Caco-2 (cell line): Measurements from ENCODE around the gene IRX4. TPM values are rescaled to one million over a fixed set of nuclear protein-coding genes. Genes with fewer than 3 reads are reported as not detected.
A peak's percentile ranks its signal among the peaks of the same experiment; 100 is the strongest.

Experiments used
- BruUV-seq: library from RNA; stranded (reverse); fragments of 400-500 nt; replicated peaks from 2 replicates; lab custom pipeline; 2021; lab: Mats Ljungman, UMichigan
- CTCF ChIA-PET: fragments of 300-600 bp; sonication (Branson Sonifier 250); formaldehyde crosslinking; loops from one replicate; lab custom pipeline; 2022; ENCODE audit warnings: antibody characterized with exemption; lab: Charles Lee
- POLR2A ChIA-PET: fragments of 300-600 bp; sonication (Branson Sonifier 250); formaldehyde crosslinking; loops from one replicate; lab custom pipeline; 2022; ENCODE audit warnings: antibody characterized with exemption; lab: Charles Lee
- DNase-seq, 2 experiments: peaks; one replicate each; pipeline versions ENCODE4 v3.0.0 to v3.0.0-alpha.2; 2020 to 2022
- H3K27me3 ChIP-seq: replicated peaks from 2 replicates; pipeline ENCODE4 v1.6.0; 2011; ENCODE audit warnings: low read length; ENCODE audit not compliant: control insufficient read depth, insufficient read depth
- H3K36me3 ChIP-seq: 2 replicates; pipeline ENCODE4 v1.5.1; 2011; ENCODE audit warnings: low read length; ENCODE audit not compliant: control insufficient read depth, insufficient read depth
- H3K4me1 ChIP-seq: fragments of 250-450 bp; sonication (Bioruptor Pico); 2 replicates; pipeline ENCODE4 v1.5.1; 2020; ENCODE audit warnings: mild to moderate bottlenecking
- H3K4me3 ChIP-seq: 2 replicates; pipeline ENCODE4 v1.5.1; 2011; ENCODE audit warnings: low read depth, mild to moderate bottlenecking, control low read depth, low read length
- H3K9me3 ChIP-seq: fragments of 250-450 bp; sonication (Bioruptor Pico); 2 replicates; pipeline ENCODE4 v1.5.1; 2020; ENCODE audit warnings: mild to moderate bottlenecking, moderate library complexity
- H3K27ac Mint-ChIP-seq: one replicate; pipeline ENCODE4 v1.8.0; 2022; ENCODE audit warnings: mixed read lengths; ENCODE audit not compliant: unreplicated experiment
- H3K27me3 Mint-ChIP-seq: one replicate; pipeline ENCODE4 v1.8.0; 2022; ENCODE audit warnings: mixed read lengths; ENCODE audit not compliant: insufficient read depth, unreplicated experiment
- H3K36me3 Mint-ChIP-seq: one replicate; pipeline ENCODE4 v1.8.0; 2022; ENCODE audit warnings: mild to moderate bottlenecking, mixed read lengths; ENCODE audit not compliant: insufficient read depth, unreplicated experiment
- H3K4me1 Mint-ChIP-seq: one replicate; pipeline ENCODE4 v1.8.0; 2022; ENCODE audit warnings: low read depth, mixed read lengths; ENCODE audit not compliant: unreplicated experiment
- H3K4me3 Mint-ChIP-seq: one replicate; pipeline ENCODE4 v1.8.0; 2022; ENCODE audit warnings: mild to moderate bottlenecking, moderate library complexity, mixed read lengths; ENCODE audit not compliant: unreplicated experiment
- H3K9me3 Mint-ChIP-seq: one replicate; pipeline ENCODE4 v1.8.0; 2022; ENCODE audit warnings: mixed read lengths; ENCODE audit not compliant: unreplicated experiment
- intact Hi-C: fragments of 100-400 bp; cut with micrococcal nuclease; formaldehyde crosslinking; loops from one replicate; pipeline ENCODE4 v1.10.0; 2022; ENCODE audit not compliant: unreplicated experiment
- total RNA-seq: library from RNA; stranded (reverse); gene quantifications from 2 replicates; pipeline ENCODE4 v1.2.3, GENCODE V29; 2022
- TF ChIP-seq, protein P1 (sequence below), 2 experiments: fragments of 200-600 bp in 1 of 2; IDR thresholded peaks; 1 replicate in 1 of 2; 2 replicates in 1 of 2; pipeline versions ENCODE4 v1.5.1 to v1.8.0; 2011 to 2022; ENCODE audit warnings: antibody characterized with exemption in 1 of 2, control low read depth in 1 of 2, inconsistent platforms in 1 of 2, low read depth in 1 of 2, low read length in 1 of 2, mild to moderate bottlenecking in 1 of 2, moderate library complexity in 1 of 2; ENCODE audit not compliant: insufficient read depth in 1 of 2, severe bottlenecking in 1 of 2, unreplicated experiment in 1 of 2

IRX4 gene
- total RNA-seq, 1 experiment from 2014 or later, result not detected

DNA sequence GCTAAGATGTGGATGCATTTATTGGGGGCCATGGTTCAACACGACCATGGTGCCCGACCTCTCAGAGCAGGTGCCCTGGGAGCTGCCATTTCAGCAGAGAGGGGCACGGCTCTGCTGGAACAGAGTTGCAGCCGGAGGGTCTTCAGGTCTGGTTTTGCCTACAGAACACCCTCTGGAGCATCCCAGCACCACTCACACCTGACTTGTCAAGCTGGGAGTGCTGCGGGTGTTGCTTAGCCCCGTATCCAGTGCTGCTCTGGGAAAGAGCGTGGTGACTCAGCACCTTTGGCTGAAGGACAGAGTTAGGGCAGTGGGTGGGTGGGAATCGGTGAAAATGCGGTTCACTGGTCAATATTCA is 36.5 kb upstream of the IRX4 start:
- no peak overlapping the region for H3K27ac Mint-ChIP-seq
- TF ChIP-seq, protein P1, sequence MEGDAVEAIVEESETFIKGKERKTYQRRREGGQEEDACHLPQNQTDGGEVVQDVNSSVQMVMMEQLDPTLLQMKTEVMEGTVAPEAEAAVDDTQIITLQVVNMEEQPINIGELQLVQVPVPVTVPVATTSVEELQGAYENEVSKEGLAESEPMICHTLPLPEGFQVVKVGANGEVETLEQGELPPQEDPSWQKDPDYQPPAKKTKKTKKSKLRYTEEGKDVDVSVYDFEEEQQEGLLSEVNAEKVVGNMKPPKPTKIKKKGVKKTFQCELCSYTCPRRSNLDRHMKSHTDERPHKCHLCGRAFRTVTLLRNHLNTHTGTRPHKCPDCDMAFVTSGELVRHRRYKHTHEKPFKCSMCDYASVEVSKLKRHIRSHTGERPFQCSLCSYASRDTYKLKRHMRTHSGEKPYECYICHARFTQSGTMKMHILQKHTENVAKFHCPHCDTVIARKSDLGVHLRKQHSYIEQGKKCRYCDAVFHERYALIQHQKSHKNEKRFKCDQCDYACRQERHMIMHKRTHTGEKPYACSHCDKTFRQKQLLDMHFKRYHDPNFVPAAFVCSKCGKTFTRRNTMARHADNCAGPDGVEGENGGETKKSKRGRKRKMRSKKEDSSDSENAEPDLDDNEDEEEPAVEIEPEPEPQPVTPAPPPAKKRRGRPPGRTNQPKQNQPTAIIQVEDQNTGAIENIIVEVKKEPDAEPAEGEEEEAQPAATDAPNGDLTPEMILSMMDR (IDR thresholded peaks at IDR 0.05; ENCODE audit: insufficient read depth in 1 of 2, low read depth in 1 of 2, low read length in 1 of 2, severe bottlenecking in 1 of 2, unreplicated experiment in 1 of 2), result no peak
- no peaks in the 10 kb centered on the region for H3K36me3 Mint-ChIP-seq
- Histone ChIP-seq H3K27me3 (no peaks in the 10 kb centered on the region), H3K9me3 (no peaks in the 10 kb centered on the region), H3K36me3 (no peaks in the 10 kb centered on the region), H3K4me1 (no peaks in the 10 kb centered on the region), H3K4me3 (no peak overlapping the region)
- no TSS peak for BruUV-seq
- H3K9me3 Mint-ChIP-seq, result no peaks in the 10 kb centered on the region
- H3K4me3 Mint-ChIP-seq, result no peak overlapping the region
- DNase-seq, result peak in 1 of 2 experiments; percentile 12
- H3K4me1 Mint-ChIP-seq, result no peaks in the 10 kb centered on the region
- ChIA-PET CTCF (no interaction called here), POLR2A (no interaction called here)
- intact Hi-C loops, result no loop called here
- peaks cover 5% of the 10 kb centered on the region for H3K27me3 Mint-ChIP-seq

GRCh38 chr5:1918488-1919208 is 35.9 kb upstream of the IRX4 start:
- no peaks in the 10 kb centered on the region for H3K9me3 Mint-ChIP-seq
- H3K36me3 Mint-ChIP-seq, result no peaks in the 10 kb centered on the region
- Histone ChIP-seq H3K9me3 (no peaks in the 10 kb centered on the region), H3K27me3 (no peaks in the 10 kb centered on the region), H3K4me3 (no peak overlapping the region), H3K36me3 (no peaks in the 10 kb centered on the region), H3K4me1 (no peaks in the 10 kb centered on the region)
- peak in 1 of 2 experiments; percentile 21 for DNase-seq
- H3K27me3 Mint-ChIP-seq, result peaks cover 2% of the 10 kb centered on the region
- H3K4me3 Mint-ChIP-seq, result no peak overlapping the region
- intact Hi-C loops, result no loop called here
- TF ChIP-seq, protein P1 (IDR thresholded peaks at IDR 0.05; ENCODE audit: insufficient read depth in 1 of 2, low read depth in 1 of 2, low read length in 1 of 2, severe bottlenecking in 1 of 2, unreplicated experiment in 1 of 2), result no peak
- H3K27ac Mint-ChIP-seq, result no peak overlapping the region
- no peaks in the 10 kb centered on the region for H3K4me1 Mint-ChIP-seq
- no TSS peak for BruUV-seq
- ChIA-PET CTCF (no interaction called here), POLR2A (no interaction called here)

GRCh38 chr5:1917830-1918487 is 35.2 kb upstream of the IRX4 start:
- Histone ChIP-seq H3K36me3 (no peaks in the 10 kb centered on the region), H3K27me3 (no peaks in the 10 kb centered on the region), H3K4me1 (no peaks in the 10 kb centered on the region), H3K9me3 (no peaks in the 10 kb centered on the region), H3K4me3 (no peak overlapping the region)
- ChIA-PET POLR2A (no interaction called here), CTCF (no interaction called here)
- Mint-ChIP-seq H3K4me1 (no peaks in the 10 kb centered on the region), H3K27ac (no peak overlapping the region), H3K27me3 (peaks cover 2% of the 10 kb centered on the region), H3K9me3 (no peaks in the 10 kb centered on the region), H3K36me3 (no peaks in the 10 kb centered on the region), H3K4me3 (no peak overlapping the region)
- peak in 1 of 2 experiments; percentile 9 for DNase-seq
- BruUV-seq, result no TSS peak
- intact Hi-C loops, result no loop called here
- TF ChIP-seq, protein P1 (IDR thresholded peaks at IDR 0.05; ENCODE audit: insufficient read depth in 1 of 2, low read depth in 1 of 2, low read length in 1 of 2, severe bottlenecking in 1 of 2, unreplicated experiment in 1 of 2), result no peak
